ENCODE measurements around the gene TNIP1.
A peak's percentile ranks its signal among the peaks of the same experiment; 100 is the strongest.

TNIP1 gene

DNA sequence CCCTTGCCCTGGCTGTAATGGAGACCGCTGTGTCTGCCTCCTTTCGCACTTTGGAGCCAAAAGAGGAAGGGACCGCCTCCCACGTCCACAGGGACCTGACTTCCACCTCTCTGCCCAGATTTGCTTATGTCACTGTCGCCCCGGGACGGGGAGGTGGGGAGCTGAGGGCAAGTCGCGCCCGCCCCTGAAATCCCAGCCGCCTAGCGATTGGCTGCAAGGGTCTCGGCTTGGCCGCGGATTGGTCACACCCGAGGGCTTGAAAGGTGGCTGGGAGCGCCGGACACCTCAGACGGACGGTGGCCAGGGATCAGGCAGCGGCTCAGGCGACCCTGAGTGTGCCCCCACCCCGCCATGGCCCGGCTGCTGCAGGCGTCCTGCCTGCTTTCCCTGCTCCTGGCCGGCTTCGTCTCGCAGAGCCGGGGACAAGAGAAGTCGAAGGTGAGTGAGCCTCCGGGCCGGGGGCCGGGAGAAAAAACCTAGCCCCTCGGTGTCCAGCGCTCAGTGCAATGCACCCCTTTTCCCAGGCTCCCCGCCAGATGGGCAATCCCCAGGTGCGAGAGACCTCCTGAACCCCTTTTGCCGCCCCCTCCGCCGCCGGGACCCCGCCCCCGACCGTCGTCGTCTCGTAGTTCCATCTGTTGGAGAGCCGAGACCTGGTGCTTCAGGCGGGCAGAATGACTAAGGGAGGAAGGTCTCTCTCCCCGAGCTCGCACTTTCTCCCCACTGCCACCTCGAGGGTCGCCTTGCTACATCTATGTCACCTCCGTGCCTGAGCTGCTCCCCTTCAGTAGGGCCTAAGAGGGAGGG, 60.3 kb downstream of the TNIP1 start, which contains the start of gene GPX3:
Gene GPX3, plus strand, starts transcription at position 288 of the 807 bp plus-strand sequence. Its CDS starts 64 bp downstream, at position 352.
- DNase-seq: peak; percentile 89

- DNase-seq: no peak
Observed at GRCh38 chr5:151019331-151019730, 61.5 kb downstream of the TNIP1 start.

GRCh38 chr5:151018846-151019245, 62.0 kb downstream of the TNIP1 start:
- DNase-seq: no peak

DNA sequence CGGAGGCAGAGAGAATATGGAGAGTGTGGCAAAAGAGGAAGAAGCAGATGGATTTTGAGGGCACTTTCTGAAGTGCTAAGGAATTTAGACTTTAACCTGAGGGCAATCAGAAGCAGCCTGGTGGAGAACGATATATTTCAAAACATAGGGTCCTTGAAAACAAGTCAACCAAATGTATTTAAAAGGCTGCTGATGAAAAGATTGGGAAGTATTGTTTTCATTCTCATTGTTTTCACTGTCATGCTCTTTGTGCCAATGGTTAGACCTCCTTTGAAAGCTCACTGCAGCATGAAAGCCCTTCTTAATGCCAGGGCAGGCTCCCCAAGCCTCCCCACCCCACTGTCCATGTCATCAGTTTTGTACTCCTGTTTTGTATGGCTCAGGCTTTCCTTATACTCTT, 62.9 kb downstream of the TNIP1 start:
- no peak for DNase-seq

- no peak for DNase-seq
Observed at GRCh38 chr5:151016700-151017099, 64.1 kb downstream of the TNIP1 start.

DNA sequence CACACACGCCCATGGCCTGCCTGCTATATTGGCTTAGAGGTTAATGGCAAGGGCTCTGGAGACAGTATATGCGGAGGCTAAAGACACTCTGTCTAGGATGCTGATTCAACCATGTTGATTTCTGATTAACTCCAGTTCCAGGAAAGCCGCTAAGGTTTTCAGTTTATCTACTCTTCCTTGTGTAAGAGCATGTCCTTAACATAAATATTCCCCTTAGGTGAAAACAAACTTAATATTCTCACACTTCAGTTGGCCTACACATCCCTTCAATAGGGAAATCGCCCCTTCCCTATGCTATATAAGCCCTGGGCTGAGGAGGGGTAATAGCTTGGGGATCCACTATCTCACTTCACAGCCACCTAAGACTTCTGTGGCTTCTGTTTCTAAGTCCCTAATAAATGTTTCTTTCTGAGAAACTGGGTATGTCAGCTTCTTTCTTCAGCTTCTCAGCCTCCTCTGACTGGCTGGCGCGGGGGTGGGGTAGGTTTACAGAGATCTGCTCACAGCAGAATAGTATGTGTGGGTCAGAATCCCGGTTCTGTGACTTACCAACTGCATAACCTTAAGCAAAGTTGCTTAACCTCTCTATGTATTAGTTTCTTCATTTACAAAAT, 64.8 kb downstream of the TNIP1 start:
- no peak for DNase-seq

DNA sequence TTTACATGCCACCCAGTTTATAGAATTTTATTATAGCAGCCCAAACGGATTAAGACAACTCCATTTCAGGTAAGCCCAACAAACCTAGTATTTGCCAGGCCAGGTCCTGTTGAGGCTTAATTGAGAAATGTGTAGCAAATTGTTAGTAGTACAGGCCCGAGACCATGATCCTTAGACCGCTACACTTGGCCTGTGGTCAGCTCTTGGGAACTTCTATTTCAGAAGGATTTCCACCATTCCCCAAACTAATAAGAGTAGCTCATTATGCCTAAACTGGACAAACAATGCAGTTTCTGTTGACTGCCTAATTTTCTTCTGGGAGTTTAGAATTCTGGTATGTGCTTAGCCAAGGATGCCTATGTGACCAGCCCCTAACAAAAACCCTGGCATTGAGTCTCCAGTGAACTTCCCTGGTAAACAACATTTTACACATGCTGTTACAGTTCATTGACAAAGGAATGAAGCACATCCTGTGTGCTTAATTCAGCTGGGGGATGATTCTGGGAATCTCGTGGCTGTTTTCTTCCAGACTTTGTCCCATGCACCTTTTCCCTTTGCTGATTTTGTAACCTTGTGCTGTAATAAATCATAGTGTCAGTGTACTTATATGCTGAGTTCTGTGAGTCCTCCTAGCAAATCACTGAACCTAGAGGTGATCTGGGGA, 66.0 kb downstream of the TNIP1 start:
- DNase-seq: no peak

GRCh38 chr5:151012862-151013261, 68.0 kb downstream of the TNIP1 start:
- DNase-seq: no peak

GRCh38 chr5:151008906-151009305, 71.9 kb downstream of the TNIP1 start:
- no peak for DNase-seq

DNA sequence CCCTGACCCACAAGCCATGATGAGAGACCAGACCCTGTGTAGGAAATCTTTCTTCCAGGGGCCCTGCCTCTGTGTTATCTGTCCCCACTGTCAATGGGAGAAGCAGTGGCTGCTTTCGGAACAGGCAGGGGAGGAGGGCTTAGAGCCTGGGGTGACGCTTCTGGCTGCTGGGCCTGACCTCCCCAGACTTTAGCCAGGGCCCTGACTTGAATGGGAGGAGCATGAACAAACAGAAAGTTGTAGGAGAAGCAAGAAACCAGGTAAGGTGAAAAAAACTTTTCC, 72.7 kb downstream of the TNIP1 start:
- DNase-seq: no peak

- no peak for DNase-seq
Observed at GRCh38 chr5:151007430-151008209, 73.2 kb downstream of the TNIP1 start.

DNA sequence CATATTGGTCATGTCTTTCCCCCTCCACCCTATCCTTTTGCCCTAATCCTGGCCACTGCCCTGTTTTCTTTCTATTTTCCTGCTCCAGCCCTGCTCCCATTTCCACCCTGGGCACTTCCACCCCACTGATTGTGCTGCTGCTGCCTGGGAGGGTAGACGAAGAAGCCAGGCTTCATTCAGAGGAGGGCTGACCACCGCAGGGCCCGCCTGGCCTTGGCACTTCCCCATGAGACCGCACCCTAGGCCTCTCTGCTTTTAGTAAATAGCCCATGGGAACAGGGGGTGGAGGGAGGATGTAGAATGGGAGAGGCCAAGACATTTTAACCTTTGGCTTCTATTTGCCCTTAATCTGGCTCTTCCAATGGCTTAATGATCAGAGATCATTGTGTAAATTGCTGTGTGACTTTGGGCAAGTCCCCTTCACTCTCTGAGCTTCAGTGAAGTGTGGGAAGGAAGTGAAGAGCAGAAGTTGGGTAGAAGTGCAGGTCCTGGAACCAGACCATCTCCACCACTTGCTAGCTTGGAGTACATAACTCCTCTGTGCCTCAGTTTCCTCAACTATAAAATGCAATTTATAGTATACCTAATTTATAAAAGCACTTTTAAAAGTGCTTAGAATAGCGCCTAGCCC, 74.0 kb downstream of the TNIP1 start:
- DNase-seq: no peak

DNA sequence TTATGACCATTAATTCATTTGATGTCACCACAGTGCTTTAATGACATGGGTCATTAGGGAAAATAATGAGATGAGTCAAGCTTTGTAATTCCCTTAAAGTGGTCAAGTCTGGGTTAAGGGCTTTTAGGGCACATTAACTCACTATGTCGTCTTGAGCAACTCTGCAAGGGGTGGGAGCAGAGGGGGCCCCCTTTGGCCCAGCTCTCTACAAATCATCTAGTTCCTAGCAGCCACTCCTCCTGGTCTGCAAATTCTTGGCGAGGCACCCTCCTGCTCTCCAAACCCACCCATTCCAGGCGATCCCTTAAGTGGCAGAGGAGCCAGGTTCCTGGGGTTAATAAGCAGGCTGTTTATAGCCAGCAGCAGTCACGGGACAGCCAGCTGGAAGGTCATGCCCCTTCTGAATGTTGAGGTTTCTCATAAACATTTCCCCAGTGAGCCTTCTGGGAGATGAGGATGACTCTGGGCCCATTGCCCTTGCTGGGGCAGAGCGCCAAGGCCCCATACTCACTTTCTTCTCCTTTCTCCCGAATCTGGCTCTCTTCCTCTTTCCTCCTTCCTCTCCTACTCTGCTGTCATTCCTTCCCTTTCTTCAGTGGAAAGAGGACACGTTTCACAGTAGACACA, 74.8 kb downstream of the TNIP1 start:
- DNase-seq: peak; percentile 92

GRCh38 chr5:151005187-151005949, 75.5 kb downstream of the TNIP1 start:
- peak; percentile 54 for DNase-seq

- no peak for DNase-seq
Observed at GRCh38 chr5:151004499-151004898, 76.3 kb downstream of the TNIP1 start.

- no peak for DNase-seq
Observed at GRCh38 chr5:151003503-151003860, 77.4 kb downstream of the TNIP1 start.

GRCh38 chr5:151002681-151003502, 77.9 kb downstream of the TNIP1 start:
- no peak for DNase-seq

- no peak for DNase-seq
Observed at GRCh38 chr5:151002250-151002649, 78.6 kb downstream of the TNIP1 start.

- no peak for DNase-seq
Observed at GRCh38 chr5:151001436-151001835, 79.4 kb downstream of the TNIP1 start.

GRCh38 chr5:150999704-151000442, 81.0 kb downstream of the TNIP1 start:
- peak; percentile 67 for DNase-seq

Measured in femur (tissue), 1 donor.